ENCODE results near the gene WASF2.

Gene WASF2

GRCh38 chr1:27505420-27505680 is 15.4 kb upstream of the WASF2 start:
- TF ChIP-seq SPI1 (IDR thresholded peaks at IDR 0.05; ENCODE audit: borderline replicate concordance, low read depth) (no peak), CTCF (IDR thresholded peaks at IDR 0.05; ENCODE audit: insufficient read depth, low read length) (no peak), REST (IDR thresholded peaks at IDR 0.05; ENCODE audit: insufficient replicate concordance, low read depth) (no peak), POLR2AphosphoS5 (IDR thresholded peaks at IDR 0.05; ENCODE audit: low read depth) (no peak), GABPA (IDR thresholded peaks at IDR 0.05; ENCODE audit: low read depth) (no peak)
- DNase-seq (ENCODE audit: low read depth in 1 of 2, low spot score in 1 of 2) = no peak
- no peak overlapping the region for H3K27ac ChIP-seq (replicated peaks)
- no peaks in the 10 kb centered on the region for H3K27me3 ChIP-seq (ENCODE audit: insufficient read depth, poor library complexity, severe bottlenecking)
- no peak overlapping the region for H3K4me3 ChIP-seq (replicated peaks; ENCODE audit: insufficient read depth, low read length)

GRCh38 chr1:27504588-27505419 is 14.8 kb upstream of the WASF2 start:
- DNase-seq (ENCODE audit: low read depth in 1 of 2, low spot score in 1 of 2) = no peak
- Histone ChIP-seq H3K4me3 (replicated peaks; ENCODE audit: insufficient read depth, low read length) (no peak overlapping the region), H3K27me3 (ENCODE audit: insufficient read depth, poor library complexity, severe bottlenecking) (no peaks in the 10 kb centered on the region), H3K27ac (replicated peaks) (no peak overlapping the region)
- TF ChIP-seq CTCF (IDR thresholded peaks at IDR 0.05; ENCODE audit: insufficient read depth, low read length) (no peak), SPI1 (IDR thresholded peaks at IDR 0.05; ENCODE audit: borderline replicate concordance, low read depth) (no peak), POLR2AphosphoS5 (IDR thresholded peaks at IDR 0.05; ENCODE audit: low read depth) (no peak), GABPA (IDR thresholded peaks at IDR 0.05; ENCODE audit: low read depth) (no peak), REST (IDR thresholded peaks at IDR 0.05; ENCODE audit: insufficient replicate concordance, low read depth) (no peak)

- Histone ChIP-seq H3K4me3 (replicated peaks; ENCODE audit: insufficient read depth, low read length) (no peak overlapping the region), H3K27ac (replicated peaks) (no peak overlapping the region), H3K27me3 (ENCODE audit: insufficient read depth, poor library complexity, severe bottlenecking) (no peaks in the 10 kb centered on the region)
- DNase-seq (ENCODE audit: low read depth in 1 of 2, low spot score in 1 of 2) = no peak
- TF ChIP-seq GABPA (IDR thresholded peaks at IDR 0.05; ENCODE audit: low read depth) (no peak), REST (IDR thresholded peaks at IDR 0.05; ENCODE audit: insufficient replicate concordance, low read depth) (no peak), CTCF (IDR thresholded peaks at IDR 0.05; ENCODE audit: insufficient read depth, low read length) (no peak), SPI1 (IDR thresholded peaks at IDR 0.05; ENCODE audit: borderline replicate concordance, low read depth) (no peak), POLR2AphosphoS5 (IDR thresholded peaks at IDR 0.05; ENCODE audit: low read depth) (no peak)
Observed at GRCh38 chr1:27503844-27504587, 14.0 kb upstream of the WASF2 start.
